Small intestine (tissue), 7 donors: ENCODE data around the gene RNASE11. TPM values are rescaled to one million over a fixed set of nuclear protein-coding genes. Genes with fewer than 3 reads are reported as not detected.

Experiments used
- DNase-seq, 2 donors: peaks; one replicate each; pipeline versions ENCODE4 v3.0.0 to v3.0.0-alpha.2; 2013
- FAIRE-seq: peaks from 2 replicates; lab custom pipeline; 2012; peaks lifted over from hg19 to GRCh38; lab: Jason Lieb, UNC
- H3K27ac ChIP-seq, 3 donors: one replicate each; pipeline ENCODE4 v1.5.1; 2013; ENCODE audit warnings: low read length in 2 of 3, mild to moderate bottlenecking in 2 of 3, control low read depth in 1 of 3, inconsistent platforms in 1 of 3, low read depth in 1 of 3, moderate library complexity in 1 of 3
- H3K27me3 ChIP-seq, 3 donors: one replicate each; pipeline ENCODE4 v1.6.1; 2013; ENCODE audit warnings: low read length in 3 of 3, inconsistent platforms in 1 of 3; ENCODE audit not compliant: control insufficient read depth in 3 of 3, insufficient read depth in 3 of 3
- H3K36me3 ChIP-seq, 3 donors: one replicate each; pipeline ENCODE4 v1.6.1; 2013; ENCODE audit warnings: low read length in 3 of 3, inconsistent platforms in 1 of 3, low read depth in 1 of 3, mild to moderate bottlenecking in 1 of 3, moderate library complexity in 1 of 3; ENCODE audit not compliant: control insufficient read depth in 3 of 3, insufficient read depth in 2 of 3
- H3K4me1 ChIP-seq, 3 donors: one replicate each; pipeline ENCODE4 v1.6.1; 2013; ENCODE audit warnings: low read length in 2 of 3, inconsistent platforms in 1 of 3, low read depth in 1 of 3, mild to moderate bottlenecking in 1 of 3, moderate library complexity in 1 of 3; ENCODE audit not compliant: control insufficient read depth in 3 of 3, insufficient read depth in 2 of 3
- H3K4me3 ChIP-seq, 3 donors: one replicate each; pipeline ENCODE4 v1.5.1; 2013; ENCODE audit warnings: low read length in 3 of 3, control low read depth in 1 of 3, inconsistent platforms in 1 of 3, low read depth in 1 of 3, mild to moderate bottlenecking in 1 of 3, moderate library complexity in 1 of 3
- H3K9me3 ChIP-seq, 2 donors: one replicate each; pipeline ENCODE4 v1.6.1; 2013; ENCODE audit warnings: low read depth in 1 of 2, low read length in 1 of 2; ENCODE audit not compliant: control insufficient read depth in 2 of 2, insufficient read depth in 1 of 2
- WGBS, 3 donors: extraction: QIAGEN DNeasy Blood & Tissue Kit; methylation state at CpG; one replicate each; pipeline ENCODE4 v1.1.7; 2013; 5-methylcytosine and 5-hydroxymethylcytosine counted together
- polyA plus RNA-seq, 4 donors: library from polyadenylated mRNA; stranded (reverse) in 3 of 4; unstranded in 1 of 4; fragments of 200-250 nt in 3 of 4; fragments of 120-200 nt in 1 of 4; gene quantifications; one replicate each; pipeline versions ENCODE4 v1.2.1 to v1.2.3, GENCODE V29; 2013
- donor health status: healthy with polysubstance abuse.
- donor health status: control.
- donor health status: control.
- donor health status: Bipolar disorder and iron deficiency.
- donor health status: healthy.

The RNASE11 gene
- polyA plus RNA-seq, 4 donors, result not detected

DNA sequence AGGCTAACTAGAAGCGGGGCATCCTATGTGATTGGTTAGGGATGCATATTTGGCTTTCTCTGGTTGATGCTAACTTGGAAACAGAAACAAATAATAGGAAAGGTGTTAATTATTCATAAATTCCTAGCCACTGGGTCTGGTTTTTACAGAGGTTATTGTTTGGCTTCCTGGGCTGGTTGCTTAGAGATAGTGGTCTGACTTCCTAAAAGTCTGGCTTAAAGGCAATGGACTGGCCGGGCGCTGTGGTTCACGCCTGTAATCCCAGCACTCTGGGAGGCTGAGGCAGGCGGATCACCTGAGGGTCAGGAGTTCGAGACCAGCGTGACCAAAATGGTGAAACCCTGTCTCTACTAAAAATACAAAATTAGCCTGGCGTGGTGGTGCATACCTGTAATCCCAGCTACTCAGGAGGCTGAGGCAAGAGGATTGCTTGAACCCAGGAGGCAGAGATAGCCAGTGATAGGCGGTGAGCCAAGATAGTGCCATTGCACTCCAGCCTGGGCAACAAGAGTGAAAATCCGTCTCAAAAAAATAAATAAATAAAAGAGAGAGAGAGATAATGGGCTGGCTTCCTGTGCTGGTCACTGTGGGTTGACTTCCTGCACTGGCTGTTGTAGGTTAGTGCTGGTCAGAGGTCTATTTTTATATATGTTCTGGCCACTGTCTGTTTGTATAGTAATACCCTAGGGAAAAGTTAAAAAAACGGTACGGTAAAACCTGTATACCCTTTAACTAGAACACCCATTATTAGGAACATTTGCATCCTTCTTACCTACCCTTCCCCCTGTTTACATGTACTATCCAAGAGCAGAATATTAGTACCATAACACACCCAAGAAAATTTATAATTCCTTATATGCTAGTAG is 29.6 kb upstream of the RNASE11 start:
- no peaks in the 10 kb centered on the region for H3K9me3 ChIP-seq
- H3K27ac ChIP-seq, result no peak overlapping the region
- no peak overlapping the region for H3K4me3 ChIP-seq
- DNase-seq (no peak), FAIRE-seq (no peak)
- H3K4me1 ChIP-seq, result peaks cover 0 to 11% (median 1%) of the 10 kb centered on the region in 3 donors
- WGBS, 3 donors, result 80 to 86% (median 85%) methylated on average over 12 of the region's 12 CpGs
- H3K27me3 ChIP-seq, result no peaks in the 10 kb centered on the region
- H3K36me3 ChIP-seq, result no peaks in the 10 kb centered on the region

GRCh38 chr14:20615996-20616395 is 28.2 kb upstream of the RNASE11 start:
- no peak for DNase-seq
- WGBS, 3 donors, result 90 to 98% (median 92%) methylated on average over 5 of the region's 5 CpGs
- Histone ChIP-seq H3K27me3 (no peaks in the 10 kb centered on the region), H3K27ac (no peak overlapping the region), H3K36me3 (no peaks in the 10 kb centered on the region), H3K4me3 (no peak overlapping the region), H3K9me3 (no peaks in the 10 kb centered on the region), H3K4me1 (peaks cover 0 to 11% (median 6%) of the 10 kb centered on the region in 3 donors)
- FAIRE-seq, result no peak

GRCh38 chr14:20614038-20614840 is 26.4 kb upstream of the RNASE11 start:
- Histone ChIP-seq H3K27me3 (no peaks in the 10 kb centered on the region), H3K9me3 (no peaks in the 10 kb centered on the region), H3K4me1 (peaks cover 0 to 11% (median 6%) of the 10 kb centered on the region in 3 donors), H3K27ac (peak overlapping the region; percentile 63 to 87 (median 82)), H3K36me3 (no peaks in the 10 kb centered on the region), H3K4me3 (peak overlapping the region; percentile 39 to 65 (median 55))
- DNase-seq (peak in 1 of 2 donors; percentile 29), FAIRE-seq (no peak)
- WGBS, 3 donors, result 12 to 24% (median 20%) methylated on average over 17 of the region's 17 CpGs

DNA sequence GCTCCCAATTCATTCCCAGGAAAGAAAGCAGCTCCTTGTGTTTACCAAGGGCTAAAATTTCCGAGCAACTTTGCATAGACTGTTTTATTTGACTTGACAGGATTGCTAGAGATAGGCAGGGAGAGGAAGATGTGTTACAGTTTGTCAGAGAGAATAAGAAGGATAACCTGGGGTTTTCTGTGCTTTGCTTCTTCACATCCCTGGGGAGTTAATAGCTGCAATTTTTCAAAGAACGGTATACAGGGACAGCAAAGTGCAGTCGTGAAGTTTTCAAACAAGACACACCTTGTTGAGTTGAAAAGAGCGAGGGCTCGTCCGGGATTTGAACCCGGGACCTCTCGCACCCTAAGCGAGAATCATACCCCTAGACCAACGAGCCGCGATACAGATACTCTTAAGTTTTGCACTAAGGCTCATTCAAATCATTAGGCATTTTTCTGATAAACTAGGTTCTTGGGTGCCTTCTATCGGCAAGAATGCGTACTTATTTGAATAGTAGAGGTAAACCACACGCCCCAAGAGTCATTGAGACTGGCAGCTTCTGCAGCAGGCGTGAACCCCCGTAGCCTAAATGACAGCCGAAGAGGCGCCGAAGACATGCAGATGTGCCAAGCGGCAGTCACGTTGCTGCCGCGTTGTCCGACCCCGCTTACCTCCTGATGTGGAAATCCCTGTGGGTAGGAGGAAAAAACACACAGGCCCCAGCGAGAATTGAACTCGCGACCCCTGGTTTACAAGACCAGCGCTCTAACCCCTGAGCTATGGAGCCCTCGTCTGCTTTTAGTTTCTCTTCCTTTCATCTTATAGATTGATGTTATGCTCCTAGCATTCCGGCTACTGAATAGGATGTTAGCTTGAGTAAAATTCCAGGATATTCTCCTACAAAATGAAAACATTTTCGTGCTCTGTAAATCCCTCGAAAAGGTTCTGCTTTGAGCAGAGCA is 25.6 kb upstream of the RNASE11 start:
- WGBS, 3 donors, result 0 to 1% (median 0%) methylated on average over 34 of the region's 34 CpGs
- Histone ChIP-seq H3K27me3 (no peaks in the 10 kb centered on the region), H3K4me1 (peaks cover 0 to 11% (median 6%) of the 10 kb centered on the region in 3 donors), H3K9me3 (no peaks in the 10 kb centered on the region), H3K4me3 (peak overlapping the region; percentile 39 to 65 (median 55)), H3K27ac (peak overlapping the region; percentile 63 to 87 (median 82)), H3K36me3 (no peaks in the 10 kb centered on the region)
- FAIRE-seq, result no peak
- peak; percentile 93 to 96 for DNase-seq

DNA sequence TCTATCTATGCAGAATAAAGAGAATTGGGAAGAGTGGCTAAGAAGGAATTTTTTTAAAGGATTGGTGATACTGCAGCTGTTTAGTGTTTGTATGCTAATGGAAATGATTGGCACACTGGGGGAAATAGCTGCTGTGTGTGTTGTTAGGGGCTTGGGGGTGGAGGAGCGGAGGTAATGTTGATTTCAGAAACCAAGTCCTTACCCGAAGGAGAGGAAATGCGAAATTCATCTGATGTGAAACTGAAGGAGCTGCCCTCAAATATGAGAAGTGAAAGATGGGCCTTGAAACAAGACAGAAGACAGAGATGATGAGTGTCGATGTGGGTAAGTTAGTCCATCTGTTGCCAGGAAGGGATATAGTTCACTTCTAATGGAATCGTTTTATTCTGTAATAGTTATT is 24.6 kb upstream of the RNASE11 start:
- no peak for DNase-seq
- H3K27ac ChIP-seq, result peak overlapping the region in 1 of 3 donors; percentile 8

DNA sequence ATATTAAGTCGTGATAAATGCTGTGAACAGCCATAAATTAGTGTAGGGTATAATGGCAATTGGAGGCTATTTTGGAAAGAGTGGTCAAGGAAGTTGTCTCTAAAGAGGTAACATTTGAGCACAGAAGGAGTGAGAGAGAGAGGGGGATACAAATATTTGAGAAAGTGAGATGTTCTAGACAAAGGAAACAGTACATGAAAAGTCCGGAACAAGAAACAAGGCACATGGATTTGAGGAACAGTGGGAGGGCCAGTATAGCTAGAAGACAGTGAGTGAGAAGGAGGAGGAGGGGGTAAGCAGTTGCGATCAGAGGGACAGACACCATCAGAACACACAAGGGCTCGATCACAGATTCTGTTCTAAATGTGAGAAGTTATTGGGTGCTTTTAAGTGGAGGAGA is 23.5 kb upstream of the RNASE11 start:
- Histone ChIP-seq H3K4me1 (peaks cover 0 to 21% (median 6%) of the 10 kb centered on the region in 3 donors), H3K27ac (no peak overlapping the region), H3K9me3 (no peaks in the 10 kb centered on the region), H3K4me3 (no peak overlapping the region), H3K27me3 (no peaks in the 10 kb centered on the region), H3K36me3 (no peaks in the 10 kb centered on the region)
- WGBS, 3 donors, result 66 to 75% (median 67%) methylated on average over 4 of the region's 4 CpGs
- FAIRE-seq, result no peak
- no peak for DNase-seq

More for the DNA sequence above, 24.6 kb upstream of the RNASE11 start:
- no peaks in the 10 kb centered on the region for H3K27me3 ChIP-seq
- H3K36me3 ChIP-seq, result no peaks in the 10 kb centered on the region
- H3K4me1 ChIP-seq, result peaks cover 0 to 11% (median 6%) of the 10 kb centered on the region in 3 donors
- H3K9me3 ChIP-seq, result no peaks in the 10 kb centered on the region
- WGBS, 3 donors, result 50 to 66% (median 62%) methylated on average over 5 of the region's 5 CpGs
- FAIRE-seq, result no peak
- H3K4me3 ChIP-seq, result no peak overlapping the region

GRCh38 chr14:20610002-20610765 is 22.4 kb upstream of the RNASE11 start:
- Histone ChIP-seq H3K27ac (peak overlapping the region in 2 of 3 donors; percentile 57 to 63), H3K9me3 (no peaks in the 10 kb centered on the region), H3K27me3 (no peaks in the 10 kb centered on the region), H3K4me1 (peaks cover 0 to 23% (median 6%) of the 10 kb centered on the region in 3 donors), H3K36me3 (no peaks in the 10 kb centered on the region), H3K4me3 (peak overlapping the region; percentile 55 to 80 (median 64))
- DNase-seq, result peak; percentile 57 to 80
- no peak for FAIRE-seq
- 3 to 8% (median 4%) methylated on average over 27 of the region's 27 CpGs for WGBS, 3 donors
